ENCODE data around the gene AMBRA1. TPM values are rescaled to one million over a fixed set of nuclear protein-coding genes. Genes with fewer than 3 reads are reported as not detected.
A peak's percentile ranks its signal among the peaks of the same experiment; 100 is the strongest.

AMBRA1 gene
- total RNA-seq, 2 donors from 2014 or later, result 35.2 to 42.2 TPM

DNA sequence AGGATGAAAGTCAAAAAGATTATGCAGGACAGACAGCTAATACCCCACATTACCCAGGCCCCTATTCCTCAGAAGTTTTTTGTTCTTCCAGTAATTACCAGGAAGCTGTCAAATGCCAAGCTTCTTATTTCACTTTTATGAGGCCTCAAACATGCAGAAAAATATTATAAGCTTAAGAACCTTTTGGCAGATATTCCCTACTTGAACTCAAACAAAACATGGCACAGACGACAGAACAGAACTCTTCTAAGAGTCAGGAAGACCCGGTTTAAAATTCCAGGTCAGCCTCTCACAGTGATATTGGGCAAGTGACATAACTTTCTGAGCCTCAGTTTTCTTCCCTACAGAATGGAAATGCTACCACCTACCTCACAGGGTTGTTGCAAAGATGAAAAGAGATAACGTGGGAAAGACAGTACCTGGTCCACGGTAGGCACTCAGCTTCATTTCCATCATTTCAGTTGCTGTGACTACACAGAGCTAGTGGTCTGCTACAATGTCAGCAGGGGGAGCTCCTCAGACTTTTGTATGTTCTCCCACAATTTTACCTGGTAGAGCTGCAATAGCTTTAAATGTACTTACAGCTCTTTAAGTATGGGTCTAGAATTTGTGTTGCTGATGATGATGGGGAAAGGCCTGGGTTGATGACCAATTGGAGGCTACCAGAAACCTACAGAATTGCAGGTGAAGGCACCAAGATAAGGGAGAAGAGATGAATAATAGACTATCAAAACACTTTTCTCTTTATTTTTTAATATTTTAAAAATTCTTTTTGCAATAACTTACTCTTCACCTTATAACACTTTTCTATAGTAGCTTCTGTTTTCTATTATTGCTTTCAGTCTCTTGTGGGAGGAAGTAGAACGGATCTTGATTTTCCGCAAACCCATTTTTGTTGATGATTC, 103.9 kb downstream of the AMBRA1 start:
- TF ChIP-seq, protein P1, sequence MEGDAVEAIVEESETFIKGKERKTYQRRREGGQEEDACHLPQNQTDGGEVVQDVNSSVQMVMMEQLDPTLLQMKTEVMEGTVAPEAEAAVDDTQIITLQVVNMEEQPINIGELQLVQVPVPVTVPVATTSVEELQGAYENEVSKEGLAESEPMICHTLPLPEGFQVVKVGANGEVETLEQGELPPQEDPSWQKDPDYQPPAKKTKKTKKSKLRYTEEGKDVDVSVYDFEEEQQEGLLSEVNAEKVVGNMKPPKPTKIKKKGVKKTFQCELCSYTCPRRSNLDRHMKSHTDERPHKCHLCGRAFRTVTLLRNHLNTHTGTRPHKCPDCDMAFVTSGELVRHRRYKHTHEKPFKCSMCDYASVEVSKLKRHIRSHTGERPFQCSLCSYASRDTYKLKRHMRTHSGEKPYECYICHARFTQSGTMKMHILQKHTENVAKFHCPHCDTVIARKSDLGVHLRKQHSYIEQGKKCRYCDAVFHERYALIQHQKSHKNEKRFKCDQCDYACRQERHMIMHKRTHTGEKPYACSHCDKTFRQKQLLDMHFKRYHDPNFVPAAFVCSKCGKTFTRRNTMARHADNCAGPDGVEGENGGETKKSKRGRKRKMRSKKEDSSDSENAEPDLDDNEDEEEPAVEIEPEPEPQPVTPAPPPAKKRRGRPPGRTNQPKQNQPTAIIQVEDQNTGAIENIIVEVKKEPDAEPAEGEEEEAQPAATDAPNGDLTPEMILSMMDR (IDR thresholded peaks at IDR 0.05), result peak; percentile 29
- Histone ChIP-seq H3K4me3 (no peak overlapping the region), H3K4me1 (ENCODE audit: control insufficient read depth in 1 of 2, low read depth in 2 of 2) (peaks cover 0 to 3% of the 10 kb centered on the region in 2 donors), H3K27me3 (replicated peaks; ENCODE audit: insufficient read depth) (no peaks in the 10 kb centered on the region), H3K9me3 (no peaks in the 10 kb centered on the region), H3K27ac (no peak overlapping the region), H3K36me3 (peaks cover 3% of the 10 kb centered on the region)
- ATAC-seq (ENCODE audit: insufficient number of reproducible peaks, low FRiP score, low read depth), result no peak
- DNase-seq (ENCODE audit: low spot score), result no peak

DNA sequence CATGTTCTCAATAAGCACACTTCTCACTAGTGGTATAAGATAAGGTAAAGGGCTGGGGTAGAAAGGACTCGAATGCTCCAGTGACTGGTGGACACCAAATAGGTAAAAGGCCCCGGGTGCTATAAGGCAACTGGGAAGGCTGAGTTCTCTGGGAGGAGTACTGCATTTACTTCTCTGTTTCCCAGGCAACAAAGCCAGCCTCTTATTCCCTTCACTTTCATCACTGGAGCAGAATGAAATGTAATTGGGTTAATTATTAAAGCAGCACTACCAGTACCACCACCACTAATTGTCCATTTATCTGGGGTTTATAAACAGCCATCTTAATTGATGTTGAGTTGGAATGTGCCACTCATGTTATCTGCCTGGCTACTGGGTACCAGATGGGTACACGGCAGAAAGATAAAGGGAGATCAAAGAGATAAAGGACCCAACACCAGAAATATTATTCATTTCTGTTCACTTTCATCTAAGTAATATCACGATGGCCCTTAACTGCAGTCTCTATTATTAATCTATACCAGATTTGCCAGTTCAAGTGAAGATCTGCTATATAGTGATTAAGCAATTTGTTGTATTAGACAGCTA, 107.9 kb downstream of the AMBRA1 start:
- Histone ChIP-seq H3K9me3 (no peaks in the 10 kb centered on the region), H3K27me3 (replicated peaks; ENCODE audit: insufficient read depth) (no peaks in the 10 kb centered on the region), H3K27ac (no peak overlapping the region), H3K4me1 (ENCODE audit: control insufficient read depth in 1 of 2, low read depth in 2 of 2) (peaks cover 0 to 7% of the 10 kb centered on the region in 2 donors), H3K36me3 (no peaks in the 10 kb centered on the region), H3K4me3 (no peak overlapping the region)
- DNase-seq (ENCODE audit: low spot score), result no peak
- TF ChIP-seq, protein P1 (IDR thresholded peaks at IDR 0.05), result no peak
- ATAC-seq (ENCODE audit: insufficient number of reproducible peaks, low FRiP score, low read depth), result no peak

DNA sequence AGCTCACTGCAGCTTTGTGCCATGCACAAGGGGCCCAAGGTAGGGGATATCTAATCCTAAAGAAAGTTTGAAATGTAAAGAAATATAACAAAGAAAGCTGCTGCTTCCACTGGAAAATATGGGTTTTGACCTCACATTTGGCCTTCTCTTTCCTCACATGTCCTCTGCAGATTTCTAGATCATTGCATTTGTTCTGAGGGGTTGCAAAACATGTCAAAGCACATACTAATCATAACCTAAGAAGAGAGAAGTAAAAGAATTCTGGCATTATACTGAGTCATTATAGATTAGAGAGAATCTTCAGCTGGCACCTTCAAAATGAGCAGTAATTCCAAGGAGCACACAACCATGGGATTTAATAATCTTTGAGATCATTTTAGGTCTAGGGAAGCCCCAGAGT, 109.7 kb downstream of the AMBRA1 start:
- no peaks in the 10 kb centered on the region for H3K27me3 ChIP-seq (replicated peaks; ENCODE audit: insufficient read depth)
- no peak for DNase-seq (ENCODE audit: low spot score)
- TF ChIP-seq, protein P1 (IDR thresholded peaks at IDR 0.05), result no peak

DNA sequence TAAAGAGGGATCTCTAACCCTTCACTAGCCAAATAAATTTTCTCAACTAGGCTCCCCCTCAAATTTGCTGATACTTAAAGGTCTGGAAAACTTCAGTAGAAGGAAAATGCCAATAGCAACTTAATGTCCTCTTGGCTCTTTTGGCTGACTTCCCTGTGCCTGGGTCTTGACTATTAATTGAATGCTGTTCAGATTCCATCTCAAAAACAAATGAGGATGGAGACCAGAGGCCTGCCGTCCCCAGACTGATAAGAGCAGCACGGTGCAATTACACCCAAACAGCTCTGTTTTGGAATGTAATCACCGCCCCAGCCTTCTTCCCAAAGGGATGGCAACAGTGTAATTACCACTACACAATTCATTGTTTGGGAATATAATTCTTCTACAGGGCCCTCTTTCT, 112.9 kb downstream of the AMBRA1 start:
- Histone ChIP-seq H3K27me3 (replicated peaks; ENCODE audit: insufficient read depth) (no peaks in the 10 kb centered on the region), H3K36me3 (no peaks in the 10 kb centered on the region)

More for the DNA sequence above, 109.7 kb downstream of the AMBRA1 start:
- H3K36me3 ChIP-seq, result no peaks in the 10 kb centered on the region
- no peaks in the 10 kb centered on the region for H3K9me3 ChIP-seq
- H3K4me3 ChIP-seq, result no peak overlapping the region
- H3K27ac ChIP-seq, result no peak overlapping the region
- H3K4me1 ChIP-seq (ENCODE audit: control insufficient read depth in 1 of 2, low read depth in 2 of 2), result peaks cover 0 to 5% of the 10 kb centered on the region in 2 donors
- ATAC-seq (ENCODE audit: insufficient number of reproducible peaks, low FRiP score, low read depth), result no peak

More for the DNA sequence above, 112.9 kb downstream of the AMBRA1 start:
- ATAC-seq (ENCODE audit: insufficient number of reproducible peaks, low FRiP score, low read depth) (no peak), DNase-seq (ENCODE audit: low spot score) (no peak)
- Histone ChIP-seq H3K4me3 (no peak overlapping the region), H3K27ac (no peak overlapping the region), H3K4me1 (ENCODE audit: control insufficient read depth in 1 of 2, low read depth in 2 of 2) (peaks cover 0 to 5% of the 10 kb centered on the region in 2 donors), H3K9me3 (no peaks in the 10 kb centered on the region)
- TF ChIP-seq, protein P1 (IDR thresholded peaks at IDR 0.05), result no peak
